HL-60 (cell line): ENCODE results near the gene TFR2.

Experiments used
- CTCF ChIP-seq: IDR thresholded peaks from one replicate; pipeline ENCODE4 v1.5.1; 2011; ENCODE audit warnings: low read length, control low read depth, inconsistent platforms; ENCODE audit not compliant: insufficient read depth
- TF ChIP-seq, protein P1 (sequence below): IDR thresholded peaks from 2 replicates; pipeline ENCODE4 v1.6.1; 2012; ENCODE audit warnings: low read depth; ENCODE audit not compliant: insufficient replicate concordance

DNA sequence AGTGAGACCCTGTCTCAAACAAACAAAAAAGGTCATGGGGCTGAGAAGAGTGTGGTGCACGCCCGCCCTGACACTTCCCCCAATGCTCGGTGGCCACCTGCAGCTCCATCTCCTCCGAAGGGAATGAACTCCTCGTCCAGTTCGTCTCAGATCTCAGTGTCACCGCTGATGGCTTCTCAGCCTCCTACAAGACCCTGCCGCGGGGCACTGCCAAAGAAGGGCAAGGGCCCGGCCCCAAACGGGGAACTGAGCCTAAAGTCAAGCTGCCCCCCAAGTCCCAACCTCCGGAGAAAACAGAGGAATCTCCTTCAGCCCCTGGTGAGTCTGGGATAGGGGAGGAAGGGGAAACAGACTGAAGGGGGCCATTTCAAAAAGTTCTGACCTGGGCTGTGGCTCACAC lies 35.0 kb downstream of the TFR2 start:
- TF ChIP-seq CTCF, result no peak
- TF ChIP-seq, protein P1, sequence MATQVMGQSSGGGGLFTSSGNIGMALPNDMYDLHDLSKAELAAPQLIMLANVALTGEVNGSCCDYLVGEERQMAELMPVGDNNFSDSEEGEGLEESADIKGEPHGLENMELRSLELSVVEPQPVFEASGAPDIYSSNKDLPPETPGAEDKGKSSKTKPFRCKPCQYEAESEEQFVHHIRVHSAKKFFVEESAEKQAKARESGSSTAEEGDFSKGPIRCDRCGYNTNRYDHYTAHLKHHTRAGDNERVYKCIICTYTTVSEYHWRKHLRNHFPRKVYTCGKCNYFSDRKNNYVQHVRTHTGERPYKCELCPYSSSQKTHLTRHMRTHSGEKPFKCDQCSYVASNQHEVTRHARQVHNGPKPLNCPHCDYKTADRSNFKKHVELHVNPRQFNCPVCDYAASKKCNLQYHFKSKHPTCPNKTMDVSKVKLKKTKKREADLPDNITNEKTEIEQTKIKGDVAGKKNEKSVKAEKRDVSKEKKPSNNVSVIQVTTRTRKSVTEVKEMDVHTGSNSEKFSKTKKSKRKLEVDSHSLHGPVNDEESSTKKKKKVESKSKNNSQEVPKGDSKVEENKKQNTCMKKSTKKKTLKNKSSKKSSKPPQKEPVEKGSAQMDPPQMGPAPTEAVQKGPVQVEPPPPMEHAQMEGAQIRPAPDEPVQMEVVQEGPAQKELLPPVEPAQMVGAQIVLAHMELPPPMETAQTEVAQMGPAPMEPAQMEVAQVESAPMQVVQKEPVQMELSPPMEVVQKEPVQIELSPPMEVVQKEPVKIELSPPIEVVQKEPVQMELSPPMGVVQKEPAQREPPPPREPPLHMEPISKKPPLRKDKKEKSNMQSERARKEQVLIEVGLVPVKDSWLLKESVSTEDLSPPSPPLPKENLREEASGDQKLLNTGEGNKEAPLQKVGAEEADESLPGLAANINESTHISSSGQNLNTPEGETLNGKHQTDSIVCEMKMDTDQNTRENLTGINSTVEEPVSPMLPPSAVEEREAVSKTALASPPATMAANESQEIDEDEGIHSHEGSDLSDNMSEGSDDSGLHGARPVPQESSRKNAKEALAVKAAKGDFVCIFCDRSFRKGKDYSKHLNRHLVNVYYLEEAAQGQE, result no peak
